ENCODE measurements around the gene CTPS1. TPM values are rescaled to one million over a fixed set of nuclear protein-coding genes. Genes with fewer than 3 reads are reported as not detected.

Gene CTPS1
- total and polyA plus RNA-seq, 2 of the 13 experiments (the other 11 are each of a cell fraction or from before 2014, with no cell fraction given) = 9.6 to 42.8 TPM

DNA sequence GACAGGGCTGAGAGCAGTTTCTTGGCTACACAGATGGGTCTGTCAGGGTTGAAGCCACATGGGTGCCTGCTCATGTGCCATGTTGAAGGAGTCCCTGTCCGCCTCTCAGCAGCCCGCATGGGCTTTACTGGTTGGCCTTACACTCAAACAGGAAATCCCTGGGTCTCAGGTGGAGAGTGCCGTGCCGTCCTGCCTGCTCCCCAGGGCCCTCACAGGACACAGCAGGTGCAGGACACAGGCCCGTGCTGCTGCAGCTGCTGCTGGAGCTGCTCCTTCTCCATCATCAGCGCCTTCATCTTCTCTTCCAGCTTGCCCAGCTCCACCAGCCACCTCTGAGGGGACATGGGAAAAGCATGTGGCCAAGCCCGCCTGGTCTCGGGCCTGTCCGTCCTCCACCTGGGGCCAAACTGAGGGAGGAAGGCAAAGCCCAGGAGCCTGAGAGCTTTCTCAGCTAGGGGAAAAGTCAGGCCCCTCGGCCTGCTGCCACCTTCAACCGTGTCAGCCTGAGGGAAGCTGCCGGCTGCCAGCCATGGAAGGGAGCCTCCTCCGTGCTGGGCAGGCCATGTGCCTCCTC is 36.5 kb downstream of the CTPS1 start:
- H4K20me1 ChIP-seq (ENCODE audit: insufficient read depth, low read length) = no peaks in the 10 kb centered on the region
- H3K36me3 ChIP-seq (replicated peaks in 1 of 2; ENCODE audit: control insufficient read depth in 1 of 2, insufficient read depth in 2 of 2, low read length in 2 of 2) = peaks cover 12 to 43% of the 10 kb centered on the region in 2 experiments
- BruUV-seq (replicated peaks) = no TSS peak
- H3K9ac ChIP-seq (ENCODE audit: insufficient read depth, low read depth, low read length) = no peak overlapping the region
- intact Hi-C loops (cut with micrococcal nuclease; ENCODE audit: unreplicated experiment) (no loop called here), in situ Hi-C loops (cut with HindIII; ENCODE audit: extremely low pct_ligation_motif_present, low pct_unique_long_range_greater_than_20kb) (no loop called here)
- ATAC-seq (no peak), DNase-seq (ENCODE audit: low spot score) (no peak), FAIRE-seq (no peak)
- H3K27ac ChIP-seq (ENCODE audit: extremely low read length, insufficient read depth, low read length) = no peak overlapping the region
- H3K9me3 ChIP-seq (ENCODE audit: low read length) = no peaks in the 10 kb centered on the region
- no peak overlapping the region for H3K4me3 ChIP-seq (replicated peaks in 1 of 3; ENCODE audit: insufficient read depth in 1 of 3, low read depth in 2 of 3, low read length in 3 of 3)
- POLR2A ChIA-PET = no interaction called here
- H3K27me3 ChIP-seq (ENCODE audit: control insufficient read depth in 1 of 2, insufficient read depth in 2 of 2, low read length in 2 of 2) = no peaks in the 10 kb centered on the region
- CTCF ChIA-PET (ENCODE audit: low intra/inter-chr PET ratio, low total read pairs) = no interaction called here
- H3K4me2 ChIP-seq (ENCODE audit: low read depth, low read length) = no peak overlapping the region
- 98% methylated on average over 13 of the region's 13 CpGs for WGBS (ENCODE audit: low lambda C conversion rate)
- H3K79me2 ChIP-seq (ENCODE audit: insufficient read depth, low read length) = no peaks in the 10 kb centered on the region
- TF ChIP-seq GATA4 (IDR thresholded peaks at IDR 0.05; ENCODE audit: borderline replicate concordance, low read depth) (no peak), HOXA7 (CRISPR knock-in tag; IDR thresholded peaks at IDR 0.05) (no peak), SP1 (IDR thresholded peaks at IDR 0.05) (no peak), SP1 (CRISPR knock-in tag; IDR thresholded peaks at IDR 0.05) (no peak), RFX3 (CRISPR knock-in tag; IDR thresholded peaks at IDR 0.05) (no peak), ZNF30 (CRISPR knock-in tag; IDR thresholded peaks at IDR 0.05) (no peak), KDM2A (CRISPR knock-in tag; IDR thresholded peaks at IDR 0.05; ENCODE audit: borderline replicate concordance, low read depth) (no peak)
- TF ChIP-seq, protein P1, sequence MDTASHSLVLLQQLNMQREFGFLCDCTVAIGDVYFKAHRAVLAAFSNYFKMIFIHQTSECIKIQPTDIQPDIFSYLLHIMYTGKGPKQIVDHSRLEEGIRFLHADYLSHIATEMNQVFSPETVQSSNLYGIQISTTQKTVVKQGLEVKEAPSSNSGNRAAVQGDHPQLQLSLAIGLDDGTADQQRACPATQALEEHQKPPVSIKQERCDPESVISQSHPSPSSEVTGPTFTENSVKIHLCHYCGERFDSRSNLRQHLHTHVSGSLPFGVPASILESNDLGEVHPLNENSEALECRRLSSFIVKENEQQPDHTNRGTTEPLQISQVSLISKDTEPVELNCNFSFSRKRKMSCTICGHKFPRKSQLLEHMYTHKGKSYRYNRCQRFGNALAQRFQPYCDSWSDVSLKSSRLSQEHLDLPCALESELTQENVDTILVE (CRISPR knock-in tag; IDR thresholded peaks at IDR 0.05) = no peak
- TF ChIP-seq, protein P2, sequence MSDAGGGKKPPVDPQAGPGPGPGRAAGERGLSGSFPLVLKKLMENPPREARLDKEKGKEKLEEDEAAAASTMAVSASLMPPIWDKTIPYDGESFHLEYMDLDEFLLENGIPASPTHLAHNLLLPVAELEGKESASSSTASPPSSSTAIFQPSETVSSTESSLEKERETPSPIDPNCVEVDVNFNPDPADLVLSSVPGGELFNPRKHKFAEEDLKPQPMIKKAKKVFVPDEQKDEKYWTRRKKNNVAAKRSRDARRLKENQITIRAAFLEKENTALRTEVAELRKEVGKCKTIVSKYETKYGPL (CRISPR knock-in tag; IDR thresholded peaks at IDR 0.05) = no peak
- TF ChIP-seq, protein P3, sequence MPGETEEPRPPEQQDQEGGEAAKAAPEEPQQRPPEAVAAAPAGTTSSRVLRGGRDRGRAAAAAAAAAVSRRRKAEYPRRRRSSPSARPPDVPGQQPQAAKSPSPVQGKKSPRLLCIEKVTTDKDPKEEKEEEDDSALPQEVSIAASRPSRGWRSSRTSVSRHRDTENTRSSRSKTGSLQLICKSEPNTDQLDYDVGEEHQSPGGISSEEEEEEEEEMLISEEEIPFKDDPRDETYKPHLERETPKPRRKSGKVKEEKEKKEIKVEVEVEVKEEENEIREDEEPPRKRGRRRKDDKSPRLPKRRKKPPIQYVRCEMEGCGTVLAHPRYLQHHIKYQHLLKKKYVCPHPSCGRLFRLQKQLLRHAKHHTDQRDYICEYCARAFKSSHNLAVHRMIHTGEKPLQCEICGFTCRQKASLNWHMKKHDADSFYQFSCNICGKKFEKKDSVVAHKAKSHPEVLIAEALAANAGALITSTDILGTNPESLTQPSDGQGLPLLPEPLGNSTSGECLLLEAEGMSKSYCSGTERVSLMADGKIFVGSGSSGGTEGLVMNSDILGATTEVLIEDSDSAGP (CRISPR knock-in tag; IDR thresholded peaks at IDR 0.05; ENCODE audit: borderline replicate concordance) = no peak
- TF ChIP-seq, protein P4, sequence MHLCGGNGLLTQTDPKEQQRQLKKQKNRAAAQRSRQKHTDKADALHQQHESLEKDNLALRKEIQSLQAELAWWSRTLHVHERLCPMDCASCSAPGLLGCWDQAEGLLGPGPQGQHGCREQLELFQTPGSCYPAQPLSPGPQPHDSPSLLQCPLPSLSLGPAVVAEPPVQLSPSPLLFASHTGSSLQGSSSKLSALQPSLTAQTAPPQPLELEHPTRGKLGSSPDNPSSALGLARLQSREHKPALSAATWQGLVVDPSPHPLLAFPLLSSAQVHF (CRISPR knock-in tag; IDR thresholded peaks at IDR 0.05) = no peak
- TF ChIP-seq, protein P5, sequence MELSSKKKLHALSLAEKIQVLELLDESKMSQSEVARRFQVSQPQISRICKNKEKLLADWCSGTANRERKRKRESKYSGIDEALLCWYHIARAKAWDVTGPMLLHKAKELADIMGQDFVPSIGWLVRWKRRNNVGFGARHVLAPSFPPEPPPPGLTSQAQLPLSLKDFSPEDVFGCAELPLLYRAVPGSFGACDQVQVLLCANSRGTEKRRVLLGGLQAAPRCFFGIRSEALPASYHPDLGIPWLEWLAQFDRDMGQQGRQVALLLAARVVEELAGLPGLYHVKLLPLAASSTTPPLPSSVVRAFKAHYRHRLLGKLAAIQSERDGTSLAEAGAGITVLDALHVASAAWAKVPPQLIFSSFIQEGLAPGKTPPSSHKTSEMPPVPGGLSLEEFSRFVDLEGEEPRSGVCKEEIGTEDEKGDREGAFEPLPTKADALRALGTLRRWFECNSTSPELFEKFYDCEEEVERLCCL (CRISPR knock-in tag; IDR thresholded peaks at IDR 0.05; ENCODE audit: borderline replicate concordance) = no peak
- TF ChIP-seq, protein P6, sequence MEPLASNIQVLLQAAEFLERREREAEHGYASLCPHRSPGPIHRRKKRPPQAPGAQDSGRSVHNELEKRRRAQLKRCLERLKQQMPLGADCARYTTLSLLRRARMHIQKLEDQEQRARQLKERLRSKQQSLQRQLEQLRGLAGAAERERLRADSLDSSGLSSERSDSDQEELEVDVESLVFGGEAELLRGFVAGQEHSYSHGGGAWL (CRISPR knock-in tag; IDR thresholded peaks at IDR 0.05) = no peak
- peaks cover 4% of the 10 kb centered on the region for H3K4me1 ChIP-seq (ENCODE audit: insufficient read depth, low read length)
- H2AFZ ChIP-seq (ENCODE audit: low read length) = no peak overlapping the region
